ENCODE results near the gene AQP12B.
"Not testable (repeated sequence)": the region's sequence is repeated elsewhere in the genome, so short reads cannot be mapped to it uniquely, and the experiment has no call there.

The AQP12B gene

GRCh38 chr2:240692583-240693561 lies 10.2 kb upstream of the AQP12B start:
- H2AFZ ChIP-seq (ENCODE audit: low read depth); H3K36me3 ChIP-seq (ENCODE audit: insufficient read depth); H4K20me1 ChIP-seq (ENCODE audit: insufficient read depth); H3K4me2 ChIP-seq; H3K27me3 ChIP-seq (ENCODE audit: insufficient read depth, low read depth); H3K27ac ChIP-seq; H3K4me1 ChIP-seq (ENCODE audit: low read depth, poor library complexity, severe bottlenecking); H3K9ac ChIP-seq; H3K79me2 ChIP-seq (ENCODE audit: insufficient read depth, low read depth); H3K4me3 ChIP-seq (IDR thresholded peaks at IDR 0.05; ENCODE audit: insufficient read depth, low read depth, low read length): not testable (repeated sequence)

DNA sequence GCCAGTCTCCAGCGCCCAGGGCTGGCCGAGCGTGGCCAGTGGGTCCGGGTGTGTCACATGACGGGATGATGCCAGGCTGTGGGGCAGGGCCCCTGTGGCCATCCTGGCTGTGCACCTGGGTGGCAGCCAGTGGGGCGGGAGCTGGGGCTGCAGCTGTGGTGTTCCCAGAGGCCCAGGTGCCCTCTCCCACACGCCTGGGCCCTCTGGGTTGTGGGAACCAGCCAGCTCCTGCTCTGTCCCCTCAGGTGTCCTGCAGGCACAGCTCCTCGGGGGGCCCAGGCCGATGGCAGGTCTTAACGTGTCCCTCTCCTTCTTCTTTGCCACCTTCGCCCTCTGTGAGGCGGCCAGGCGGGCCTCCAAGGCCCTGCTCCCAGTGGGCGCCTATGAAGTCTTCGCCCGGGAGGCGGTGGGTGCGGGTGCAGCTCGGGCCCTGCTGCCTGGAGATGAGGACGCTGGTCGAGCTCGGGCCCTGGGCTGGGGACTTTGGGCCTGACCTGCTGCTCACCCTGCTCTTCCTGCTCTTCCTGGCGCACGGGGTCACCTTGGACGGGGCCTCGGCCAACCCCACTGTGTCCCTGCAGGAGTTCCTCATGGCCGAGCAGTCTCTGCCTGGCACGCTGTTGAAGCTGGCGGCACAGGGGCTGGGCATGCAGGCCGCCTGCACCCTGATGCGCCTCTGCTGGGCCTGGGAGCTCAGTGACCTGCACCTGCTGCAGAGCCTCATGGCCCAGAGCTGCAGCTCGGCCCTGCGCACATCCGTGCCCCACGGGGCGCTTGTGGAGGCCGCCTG lies 9.1 kb upstream of the AQP12B start, which contains the start of gene AQP12A:
Gene AQP12A (plus strand): TSS at position 236 of the 790 bp plus-strand sequence. CDS start 48 bp downstream, at position 284.
- H3K79me2 ChIP-seq (ENCODE audit: insufficient read depth, low read depth); H2AFZ ChIP-seq (ENCODE audit: low read depth); H3K4me2 ChIP-seq; H3K27me3 ChIP-seq (ENCODE audit: insufficient read depth, low read depth); H4K20me1 ChIP-seq (ENCODE audit: insufficient read depth); H3K4me3 ChIP-seq (IDR thresholded peaks at IDR 0.05; ENCODE audit: insufficient read depth, low read depth, low read length); H3K27ac ChIP-seq; H3K9ac ChIP-seq; H3K36me3 ChIP-seq (ENCODE audit: insufficient read depth); H3K4me1 ChIP-seq (ENCODE audit: low read depth, poor library complexity, severe bottlenecking): not testable (repeated sequence)

DNA sequence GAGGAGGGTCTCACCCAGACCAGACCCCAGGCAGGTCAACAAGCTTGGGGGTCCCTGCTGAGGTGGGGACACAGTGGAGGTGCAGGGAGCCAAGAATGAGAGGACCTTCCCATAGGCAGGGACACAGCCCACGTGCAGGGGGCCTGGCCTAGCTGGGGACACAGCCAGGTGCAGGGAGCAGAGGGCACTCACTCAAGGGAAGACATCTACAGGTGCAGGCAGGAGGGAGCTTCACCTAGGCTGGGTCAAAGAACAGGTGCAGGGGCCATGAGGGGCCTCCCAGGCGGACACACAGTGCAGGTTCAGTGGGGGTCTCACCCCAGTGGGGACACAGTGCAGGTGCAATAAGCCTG lies 8.4 kb upstream of the AQP12B start:
- not testable (repeated sequence) for H2AFZ ChIP-seq (ENCODE audit: low read depth); H3K9ac ChIP-seq; H3K4me2 ChIP-seq

GRCh38 chr2:240690421-240691074 lies 7.9 kb upstream of the AQP12B start:
- not testable (repeated sequence) for H3K9ac ChIP-seq; H2AFZ ChIP-seq (ENCODE audit: low read depth); H3K27ac ChIP-seq; H3K36me3 ChIP-seq (ENCODE audit: insufficient read depth); H3K4me3 ChIP-seq (IDR thresholded peaks at IDR 0.05; ENCODE audit: insufficient read depth, low read depth, low read length); H3K4me1 ChIP-seq (ENCODE audit: low read depth, poor library complexity, severe bottlenecking); H3K4me2 ChIP-seq; H3K79me2 ChIP-seq (ENCODE audit: insufficient read depth, low read depth); H4K20me1 ChIP-seq (ENCODE audit: insufficient read depth)
- H3K27me3 ChIP-seq (ENCODE audit: insufficient read depth, low read depth): peaks cover 16% of the 10 kb centered on the region; the same call in 1 of the 2 replicates

More for the DNA sequence above, 8.4 kb upstream of the AQP12B start:
- H3K27ac ChIP-seq; H3K36me3 ChIP-seq (ENCODE audit: insufficient read depth); H4K20me1 ChIP-seq (ENCODE audit: insufficient read depth); H3K79me2 ChIP-seq (ENCODE audit: insufficient read depth, low read depth); H3K4me1 ChIP-seq (ENCODE audit: low read depth, poor library complexity, severe bottlenecking); H3K4me3 ChIP-seq (IDR thresholded peaks at IDR 0.05; ENCODE audit: insufficient read depth, low read depth, low read length): not testable (repeated sequence)
- peaks cover 12% of the 10 kb centered on the region; the same call in 1 of the 2 replicates for H3K27me3 ChIP-seq (ENCODE audit: insufficient read depth, low read depth)

- Histone ChIP-seq H3K4me1 (ENCODE audit: low read depth, poor library complexity, severe bottlenecking) (no peaks in the 10 kb centered on the region), H3K36me3 (ENCODE audit: insufficient read depth) (no peaks in the 10 kb centered on the region), H3K4me2 (no peak overlapping the region), H3K4me3 (IDR thresholded peaks at IDR 0.05; ENCODE audit: insufficient read depth, low read depth, low read length) (no peak overlapping the region), H3K27ac (no peak overlapping the region), H4K20me1 (ENCODE audit: insufficient read depth) (no peaks in the 10 kb centered on the region), H3K27me3 (ENCODE audit: insufficient read depth, low read depth) (peaks cover 16% of the 10 kb centered on the region; the same call in 1 of the 2 replicates), H3K9ac (no peak overlapping the region), H2AFZ (ENCODE audit: low read depth) (no peak overlapping the region), H3K79me2 (ENCODE audit: insufficient read depth, low read depth) (no peaks in the 10 kb centered on the region)
- TF ChIP-seq CTCF (conservative IDR thresholded peaks at IDR 0.05; ENCODE audit: low read depth, low read length): no peak
These were observed 7.3 kb upstream of the AQP12B start for GRCh38 chr2:240689975-240690374.

- Histone ChIP-seq H3K36me3 (ENCODE audit: insufficient read depth) (no peaks in the 10 kb centered on the region), H3K27ac (no peak overlapping the region), H3K27me3 (ENCODE audit: insufficient read depth, low read depth) (peaks cover 24% of the 10 kb centered on the region; the same call in 1 of the 2 replicates), H3K79me2 (ENCODE audit: insufficient read depth, low read depth) (no peaks in the 10 kb centered on the region), H2AFZ (ENCODE audit: low read depth) (no peak overlapping the region), H3K4me1 (ENCODE audit: low read depth, poor library complexity, severe bottlenecking) (no peaks in the 10 kb centered on the region), H3K4me3 (IDR thresholded peaks at IDR 0.05; ENCODE audit: insufficient read depth, low read depth, low read length) (no peak overlapping the region), H3K9ac (no peak overlapping the region), H3K4me2 (no peak overlapping the region), H4K20me1 (ENCODE audit: insufficient read depth) (no peaks in the 10 kb centered on the region)
- TF ChIP-seq CTCF (conservative IDR thresholded peaks at IDR 0.05; ENCODE audit: low read depth, low read length): no peak
These were observed 5.9 kb upstream of the AQP12B start for GRCh38 chr2:240688553-240688919.

Data from KMS-11 (cell line).